B cell (primary cell): ENCODE data around the gene LHPP. TPM values are rescaled to one million over a fixed set of nuclear protein-coding genes. Genes with fewer than 3 reads are reported as not detected.

Source experiments
- ATAC-seq: fragments of 200-7000 bp; cut with Tn5 transposase; one replicate; pipeline ENCODE4 v1.10.0; 2021; ENCODE audit warnings: low read depth, mild to moderate bottlenecking, moderate number of reproducible peaks, moderate library complexity
- CTCF ChIA-PET: fragments of 350-600 bp; sonication (Branson Sonifier 250); formaldehyde crosslinking; loops from one replicate; lab custom pipeline; 2021; ENCODE audit warnings: antibody characterized with exemption, inconsistent platforms; lab: Charles Lee
- POLR2A ChIA-PET: fragments of 350-600 bp; sonication (Branson Sonifier 250); formaldehyde crosslinking; loops from one replicate; lab custom pipeline; 2021; ENCODE audit warnings: antibody characterized with exemption; lab: Charles Lee
- DNase-seq: peaks from one replicate; pipeline ENCODE4 v3.0.0; 2013
- H2AFZ ChIP-seq: 2 replicates; pipeline ENCODE4 v1.6.1; 2012; ENCODE audit warnings: mild to moderate bottlenecking, low read depth, low read length; ENCODE audit not compliant: insufficient read depth, poor library complexity, severe bottlenecking
- H3K27ac ChIP-seq, 2 donors: 1 replicate in 1 of 2; 2 replicates in 1 of 2; pipeline ENCODE4 v1.5.1; 2012 to 2013; ENCODE audit warnings: low read length in 2 of 2, mild to moderate bottlenecking in 2 of 2, moderate library complexity in 1 of 2
- H3K27me3 ChIP-seq, 4 experiments: fragments of 200-600 bp in 1 of 4; sonication (generic) in 1 of 4; replicated peaks in 1 of 4; 1 replicate in 2 of 4; 2 replicates in 2 of 4; pipeline versions ENCODE4 v1.6.1 to v1.7.0; 2013 to 2016; ENCODE audit warnings: low read length in 3 of 4, mild to moderate bottlenecking in 2 of 4, mixed read lengths in 1 of 4, moderate library complexity in 1 of 4; ENCODE audit not compliant: insufficient read depth in 4 of 4, control insufficient read depth in 3 of 4; ENCODE audit errors: control extremely low read depth in 1 of 4
- H3K36me3 ChIP-seq, 2 experiments: replicated peaks in 1 of 2; 1 replicate in 1 of 2; 2 replicates in 1 of 2; pipeline versions ENCODE4 v1.6.1 to v1.7.1; 2013; ENCODE audit warnings: low read length in 1 of 2; ENCODE audit not compliant: insufficient read depth in 2 of 2, control insufficient read depth in 1 of 2; ENCODE audit errors: control extremely low read depth in 1 of 2, extremely low read depth in 1 of 2
- H3K4me1 ChIP-seq, 2 donors: fragments of 200-600 bp in 1 of 2; sonication (generic) in 1 of 2; 1 replicate in 1 of 2; 2 replicates in 1 of 2; pipeline versions ENCODE4 v1.5.1 to v1.6.1; 2013 to 2017; ENCODE audit warnings: low read length in 2 of 2; ENCODE audit not compliant: control insufficient read depth in 2 of 2, insufficient read depth in 2 of 2
- H3K4me2 ChIP-seq: replicated peaks from 2 replicates; pipeline ENCODE3; 2012; ENCODE audit warnings: mild to moderate bottlenecking, low read depth, low read length; ENCODE audit not compliant: poor library complexity, severe bottlenecking
- H3K4me3 ChIP-seq, 5 experiments: fragments of 200-600 bp in 1 of 5; sonication (generic) in 1 of 5; 1 replicate in 3 of 5; 2 replicates in 2 of 5; pipeline versions ENCODE4 v1.5.1 to v1.7.0; 2011 to 2016; ENCODE audit warnings: low read length in 4 of 5, mild to moderate bottlenecking in 4 of 5, low read depth in 2 of 5, control low read depth in 1 of 5, moderate library complexity in 1 of 5; ENCODE audit not compliant: insufficient read depth in 1 of 5; ENCODE audit errors: control extremely low read depth in 1 of 5, extremely low read depth in 1 of 5
- H3K79me2 ChIP-seq: fragments of 200-600 bp; sonication (generic); one replicate; pipeline ENCODE4 v1.6.0; 2016; ENCODE audit warnings: low read length; ENCODE audit not compliant: control insufficient read depth, insufficient read depth
- H3K9ac ChIP-seq: fragments of 200-600 bp; sonication (generic); 2 replicates; pipeline ENCODE4 v1.6.1; 2017; ENCODE audit warnings: mild to moderate bottlenecking, low read length, moderate library complexity
- H3K9me3 ChIP-seq, 3 donors: one replicate each; pipeline versions ENCODE4 v1.6.1 to v1.7.1; 2013; ENCODE audit warnings: low read length in 2 of 3; ENCODE audit not compliant: control insufficient read depth in 2 of 3, insufficient read depth in 1 of 3; ENCODE audit errors: control extremely low read depth in 1 of 3
- H4K20me1 ChIP-seq: 2 replicates; pipeline ENCODE4 v1.6.0; 2012; ENCODE audit warnings: mild to moderate bottlenecking, low read length; ENCODE audit not compliant: insufficient read depth, control insufficient read depth, poor library complexity, severe bottlenecking
- H3K27ac Mint-ChIP-seq: one replicate; pipeline ENCODE4 v1.8.0; 2021; ENCODE audit warnings: mixed read lengths
- H3K27me3 Mint-ChIP-seq: one replicate; pipeline ENCODE4 v1.8.0; 2021; ENCODE audit warnings: mixed read lengths
- H3K4me1 Mint-ChIP-seq: one replicate; pipeline ENCODE4 v1.8.0; 2021; ENCODE audit warnings: mixed read lengths
- H3K4me3 Mint-ChIP-seq: one replicate; pipeline ENCODE4 v1.8.0; 2021; ENCODE audit warnings: mixed read lengths
- H3K9me3 Mint-ChIP-seq: one replicate; pipeline ENCODE4 v1.8.0; 2022; ENCODE audit warnings: mixed read lengths; ENCODE audit not compliant: insufficient read depth
- EZH2 ChIP-seq: IDR thresholded peaks from 2 replicates; pipeline ENCODE4 v1.6.1; 2012; ENCODE audit warnings: borderline replicate concordance, low read depth, mild to moderate bottlenecking, moderate library complexity, low read length; ENCODE audit not compliant: insufficient read depth, poor library complexity, severe bottlenecking
- WGBS: methylation state at CpG from one replicate; pipeline ENCODE4 v1.1.5; 2013; ENCODE audit warnings: missing lambda C conversion rate; ENCODE audit not compliant: insufficient coverage; 5-methylcytosine and 5-hydroxymethylcytosine counted together
- intact Hi-C: fragments of 100-400 bp; cut with micrococcal nuclease; formaldehyde crosslinking; loops from one replicate; pipeline ENCODE4 v1.10.0; 2022
- polyA plus RNA-seq: library from polyadenylated mRNA; depleted of rRNA; stranded (reverse); fragments of >200 nt; gene quantifications from 2 replicates; pipeline ENCODE4 v1.2.3, GENCODE V29; 2012
- total RNA-seq, 2 donors: library from RNA; stranded (reverse); fragments of 120-200 nt in 1 of 2; gene quantifications; 1 replicate in 1 of 2; 2 replicates in 1 of 2; pipeline versions ENCODE4 v1.2.3 to v1.2.4, GENCODE V29; 2013 to 2022
- TF ChIP-seq, protein P1 (sequence below): fragments of 200-600 bp; IDR thresholded peaks from one replicate; pipeline ENCODE4 v1.8.0; 2022; ENCODE audit warnings: antibody characterized with exemption, mild to moderate bottlenecking

LHPP gene
- total and polyA plus RNA-seq, 2 donors (not counting 1 experiment from before 2014, with no cell fraction given) = 60.2 to 83.5 TPM

DNA sequence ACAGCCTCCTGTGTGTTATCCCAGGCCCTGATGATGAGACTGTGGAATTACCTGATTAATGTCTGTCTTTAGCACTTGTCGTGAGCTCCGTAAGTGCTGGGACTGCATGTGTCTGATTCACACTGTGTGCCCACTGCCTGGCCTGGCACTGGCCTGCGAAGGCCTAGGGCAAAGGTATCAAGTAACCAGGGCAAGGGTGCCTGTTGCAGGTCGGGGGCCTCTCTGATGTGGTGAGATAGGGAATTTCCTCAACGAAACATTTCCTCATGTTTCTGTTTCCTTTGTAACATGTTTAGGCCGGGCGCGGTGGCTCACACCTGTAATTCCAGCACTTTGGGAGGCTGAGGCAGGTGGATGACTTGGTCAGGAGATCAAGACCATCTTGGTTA lies 50.4 kb downstream of the LHPP start:
- H3K4me1 ChIP-seq = no peaks in the 10 kb centered on the region
- H3K27me3 ChIP-seq = no peaks in the 10 kb centered on the region
- H3K27me3 Mint-ChIP-seq = no peaks in the 10 kb centered on the region
- no peak overlapping the region for H3K27ac Mint-ChIP-seq
- WGBS = 98% methylated on average over 3 of the region's 8 CpGs
- H3K36me3 ChIP-seq = no peaks in the 10 kb centered on the region
- intact Hi-C loops = no loop called here
- DNase-seq (no peak), ATAC-seq (no peak)
- no peak overlapping the region for H2AFZ ChIP-seq
- no peaks in the 10 kb centered on the region for H3K9me3 Mint-ChIP-seq
- no peaks in the 10 kb centered on the region for H4K20me1 ChIP-seq
- H3K27ac ChIP-seq = no peak overlapping the region
- POLR2A ChIA-PET = no interaction called here
- H3K4me3 ChIP-seq = no peak overlapping the region
- no peaks in the 10 kb centered on the region for H3K79me2 ChIP-seq
- TF ChIP-seq EZH2 = no peak
- TF ChIP-seq, protein P1, sequence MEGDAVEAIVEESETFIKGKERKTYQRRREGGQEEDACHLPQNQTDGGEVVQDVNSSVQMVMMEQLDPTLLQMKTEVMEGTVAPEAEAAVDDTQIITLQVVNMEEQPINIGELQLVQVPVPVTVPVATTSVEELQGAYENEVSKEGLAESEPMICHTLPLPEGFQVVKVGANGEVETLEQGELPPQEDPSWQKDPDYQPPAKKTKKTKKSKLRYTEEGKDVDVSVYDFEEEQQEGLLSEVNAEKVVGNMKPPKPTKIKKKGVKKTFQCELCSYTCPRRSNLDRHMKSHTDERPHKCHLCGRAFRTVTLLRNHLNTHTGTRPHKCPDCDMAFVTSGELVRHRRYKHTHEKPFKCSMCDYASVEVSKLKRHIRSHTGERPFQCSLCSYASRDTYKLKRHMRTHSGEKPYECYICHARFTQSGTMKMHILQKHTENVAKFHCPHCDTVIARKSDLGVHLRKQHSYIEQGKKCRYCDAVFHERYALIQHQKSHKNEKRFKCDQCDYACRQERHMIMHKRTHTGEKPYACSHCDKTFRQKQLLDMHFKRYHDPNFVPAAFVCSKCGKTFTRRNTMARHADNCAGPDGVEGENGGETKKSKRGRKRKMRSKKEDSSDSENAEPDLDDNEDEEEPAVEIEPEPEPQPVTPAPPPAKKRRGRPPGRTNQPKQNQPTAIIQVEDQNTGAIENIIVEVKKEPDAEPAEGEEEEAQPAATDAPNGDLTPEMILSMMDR = no peak
- H3K9me3 ChIP-seq = no peaks in the 10 kb centered on the region
- H3K9ac ChIP-seq = no peak overlapping the region
- H3K4me2 ChIP-seq = no peak overlapping the region
- CTCF ChIA-PET = no interaction called here
- H3K4me1 Mint-ChIP-seq = no peaks in the 10 kb centered on the region
- H3K4me3 Mint-ChIP-seq = no peak overlapping the region

DNA sequence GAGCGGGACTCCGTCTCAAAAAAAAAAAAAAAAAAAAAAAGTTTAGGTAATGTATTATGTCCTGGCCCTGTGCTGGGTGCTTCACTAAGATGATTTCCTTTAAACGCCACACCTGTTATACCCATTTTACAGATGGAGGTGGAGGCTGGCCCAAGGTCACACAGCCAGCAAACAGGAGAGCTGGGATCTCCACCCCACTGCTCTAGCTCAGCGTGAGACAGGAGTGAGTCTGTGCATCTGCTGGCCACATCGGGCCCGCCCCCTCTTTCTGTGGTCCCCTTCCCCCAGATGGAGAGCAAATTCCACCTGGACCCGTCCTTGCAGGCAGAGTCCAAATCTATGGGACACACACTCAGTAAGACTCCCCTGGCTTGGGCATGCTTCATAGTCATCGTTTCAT lies 51.0 kb downstream of the LHPP start:
- Mint-ChIP-seq H3K4me3 (no peak overlapping the region), H3K27me3 (no peaks in the 10 kb centered on the region), H3K4me1 (no peaks in the 10 kb centered on the region), H3K9me3 (no peaks in the 10 kb centered on the region), H3K27ac (no peak overlapping the region)
- H3K36me3 ChIP-seq = peaks cover 0 to 2% of the 10 kb centered on the region in 2 experiments
- 98% methylated on average over 4 of the region's 8 CpGs for WGBS
- no peak overlapping the region for H3K4me3 ChIP-seq
- no peaks in the 10 kb centered on the region for H3K9me3 ChIP-seq
- ATAC-seq (no peak), DNase-seq (no peak)
- no peaks in the 10 kb centered on the region for H3K27me3 ChIP-seq
- POLR2A ChIA-PET = no interaction called here
- intact Hi-C loops = no loop called here
- no peaks in the 10 kb centered on the region for H4K20me1 ChIP-seq
- H3K27ac ChIP-seq = no peak overlapping the region
- TF ChIP-seq, protein P1 = no peak
- no peak for TF ChIP-seq EZH2
- H3K4me1 ChIP-seq = no peaks in the 10 kb centered on the region
- H2AFZ ChIP-seq = no peak overlapping the region
- no peaks in the 10 kb centered on the region for H3K79me2 ChIP-seq
- CTCF ChIA-PET = no interaction called here
- no peak overlapping the region for H3K4me2 ChIP-seq
- H3K9ac ChIP-seq = no peak overlapping the region
